ENCODE data around the gene LYZL1.
"Not testable (repeated sequence)": the region's sequence is repeated elsewhere in the genome, so short reads cannot be mapped to it uniquely, and the experiment has no call there.

LYZL1 gene

GRCh38 chr10:29266641-29267040 is 22.2 kb upstream of the LYZL1 start:
- no peak for DNase-seq (ENCODE audit: insufficient read length)
- no peak for FAIRE-seq
- TF ChIP-seq TAF1 (IDR thresholded peaks at IDR 0.05; ENCODE audit: borderline replicate concordance, low read depth, low read length): no peak
- TF ChIP-seq POLR2A (IDR thresholded peaks at IDR 0.05; ENCODE audit: low read depth, low read length): no peak
- TF ChIP-seq POLR2AphosphoS5 (IDR thresholded peaks at IDR 0.05; ENCODE audit: low read depth, low read length): no peak

DNA sequence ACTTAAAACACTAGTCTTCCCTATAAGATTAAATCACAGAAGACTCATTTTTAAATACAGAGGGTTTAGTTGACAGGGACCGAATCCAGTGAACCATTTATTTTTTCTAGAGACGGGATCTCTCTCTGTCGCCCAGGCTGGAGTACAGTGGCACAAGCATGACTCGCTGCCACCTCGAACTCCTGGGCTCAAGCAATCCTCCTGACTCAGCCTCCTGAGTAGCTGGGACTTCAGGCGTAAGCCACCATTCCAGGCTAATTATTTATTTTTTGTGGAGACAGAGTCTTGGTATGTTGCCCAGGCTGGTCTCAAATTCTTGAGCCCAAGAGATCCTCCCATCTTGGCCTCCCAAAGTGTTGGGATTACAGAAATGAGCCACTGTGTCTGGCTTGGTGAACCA is 20.9 kb upstream of the LYZL1 start:
- no peak for FAIRE-seq
- DNase-seq (ENCODE audit: insufficient read length): no peak
- no peak for TF ChIP-seq POLR2AphosphoS5 (IDR thresholded peaks at IDR 0.05; ENCODE audit: low read depth, low read length)
- no peak for TF ChIP-seq POLR2A (IDR thresholded peaks at IDR 0.05; ENCODE audit: low read depth, low read length)
- TF ChIP-seq TAF1 (IDR thresholded peaks at IDR 0.05; ENCODE audit: borderline replicate concordance, low read depth, low read length): no peak

- TF ChIP-seq POLR2AphosphoS5 (IDR thresholded peaks at IDR 0.05; ENCODE audit: low read depth, low read length) (no peak), POLR2A (IDR thresholded peaks at IDR 0.05; ENCODE audit: low read depth, low read length) (no peak), TAF1 (IDR thresholded peaks at IDR 0.05; ENCODE audit: borderline replicate concordance, low read depth, low read length) (no peak)
- no peak for FAIRE-seq
Observed at GRCh38 chr10:29269486-29269885, 19.4 kb upstream of the LYZL1 start.

GRCh38 chr10:29270883-29271282 is 18.0 kb upstream of the LYZL1 start:
- TF ChIP-seq TAF1 (IDR thresholded peaks at IDR 0.05; ENCODE audit: borderline replicate concordance, low read depth, low read length): no peak
- TF ChIP-seq POLR2A (IDR thresholded peaks at IDR 0.05; ENCODE audit: low read depth, low read length): no peak
- no peak for TF ChIP-seq POLR2AphosphoS5 (IDR thresholded peaks at IDR 0.05; ENCODE audit: low read depth, low read length)
- FAIRE-seq (no peak), DNase-seq (ENCODE audit: insufficient read length) (no peak)

More at GRCh38 chr10:29269486-29269885, 19.4 kb upstream of the LYZL1 start:
- no peak for DNase-seq (ENCODE audit: insufficient read length)

- FAIRE-seq (no peak), DNase-seq (ENCODE audit: insufficient read length) (no peak)
- TF ChIP-seq POLR2A (IDR thresholded peaks at IDR 0.05; ENCODE audit: low read depth, low read length) (no peak), TAF1 (IDR thresholded peaks at IDR 0.05; ENCODE audit: borderline replicate concordance, low read depth, low read length) (no peak), POLR2AphosphoS5 (IDR thresholded peaks at IDR 0.05; ENCODE audit: low read depth, low read length) (no peak)
Observed at GRCh38 chr10:29271877-29272276, 17.0 kb upstream of the LYZL1 start.

DNA sequence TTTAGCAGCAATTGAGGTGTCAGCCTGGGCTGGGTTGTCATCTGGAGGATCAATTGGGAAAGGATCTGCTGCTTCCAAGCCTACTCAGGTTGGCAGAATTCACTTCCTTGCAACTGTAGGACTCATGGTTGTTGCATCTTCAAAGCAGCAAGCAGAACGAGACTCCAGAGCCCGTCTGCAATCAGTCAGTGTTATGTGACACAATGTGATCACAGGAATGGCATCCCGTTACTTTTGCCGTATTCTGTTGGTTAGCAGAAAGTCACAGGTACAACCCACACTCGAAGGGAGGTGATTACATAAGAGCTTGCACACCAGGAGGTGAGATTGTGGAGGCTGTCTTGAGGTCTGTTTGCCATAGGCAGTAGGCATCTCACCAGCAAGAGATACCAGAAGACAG is 15.4 kb upstream of the LYZL1 start:
- FAIRE-seq: no peak
- no peak for DNase-seq (ENCODE audit: insufficient read length)
- no peak for TF ChIP-seq POLR2A (IDR thresholded peaks at IDR 0.05; ENCODE audit: low read depth, low read length)
- no peak for TF ChIP-seq TAF1 (IDR thresholded peaks at IDR 0.05; ENCODE audit: borderline replicate concordance, low read depth, low read length)
- no peak for TF ChIP-seq POLR2AphosphoS5 (IDR thresholded peaks at IDR 0.05; ENCODE audit: low read depth, low read length)

- TF ChIP-seq POLR2AphosphoS5 (IDR thresholded peaks at IDR 0.05; ENCODE audit: low read depth, low read length) (no peak), POLR2A (IDR thresholded peaks at IDR 0.05; ENCODE audit: low read depth, low read length) (no peak), TAF1 (IDR thresholded peaks at IDR 0.05; ENCODE audit: borderline replicate concordance, low read depth, low read length) (no peak)
- DNase-seq (ENCODE audit: insufficient read length) (no peak), FAIRE-seq (no peak)
Observed at GRCh38 chr10:29276251-29276850, 12.5 kb upstream of the LYZL1 start.

- TF ChIP-seq TAF1 (IDR thresholded peaks at IDR 0.05; ENCODE audit: borderline replicate concordance, low read depth, low read length): no peak
- no peak for TF ChIP-seq POLR2A (IDR thresholded peaks at IDR 0.05; ENCODE audit: low read depth, low read length)
- no peak for TF ChIP-seq POLR2AphosphoS5 (IDR thresholded peaks at IDR 0.05; ENCODE audit: low read depth, low read length)
- no peak for DNase-seq (ENCODE audit: insufficient read length)
- no peak for FAIRE-seq
Observed at GRCh38 chr10:29277296-29277695, 11.6 kb upstream of the LYZL1 start.

GRCh38 chr10:29279779-29280487 is 8.9 kb upstream of the LYZL1 start:
- FAIRE-seq (no peak), DNase-seq (ENCODE audit: insufficient read length) (no peak)
- no peak for TF ChIP-seq TAF1 (IDR thresholded peaks at IDR 0.05; ENCODE audit: borderline replicate concordance, low read depth, low read length)
- TF ChIP-seq POLR2A (IDR thresholded peaks at IDR 0.05; ENCODE audit: low read depth, low read length): no peak
- TF ChIP-seq POLR2AphosphoS5 (IDR thresholded peaks at IDR 0.05; ENCODE audit: low read depth, low read length): no peak

GRCh38 chr10:29280488-29280840 is 8.4 kb upstream of the LYZL1 start:
- FAIRE-seq (no peak), DNase-seq (ENCODE audit: insufficient read length) (no peak)
- TF ChIP-seq POLR2AphosphoS5 (IDR thresholded peaks at IDR 0.05; ENCODE audit: low read depth, low read length) (no peak), POLR2A (IDR thresholded peaks at IDR 0.05; ENCODE audit: low read depth, low read length) (no peak), TAF1 (IDR thresholded peaks at IDR 0.05; ENCODE audit: borderline replicate concordance, low read depth, low read length) (no peak)

DNA sequence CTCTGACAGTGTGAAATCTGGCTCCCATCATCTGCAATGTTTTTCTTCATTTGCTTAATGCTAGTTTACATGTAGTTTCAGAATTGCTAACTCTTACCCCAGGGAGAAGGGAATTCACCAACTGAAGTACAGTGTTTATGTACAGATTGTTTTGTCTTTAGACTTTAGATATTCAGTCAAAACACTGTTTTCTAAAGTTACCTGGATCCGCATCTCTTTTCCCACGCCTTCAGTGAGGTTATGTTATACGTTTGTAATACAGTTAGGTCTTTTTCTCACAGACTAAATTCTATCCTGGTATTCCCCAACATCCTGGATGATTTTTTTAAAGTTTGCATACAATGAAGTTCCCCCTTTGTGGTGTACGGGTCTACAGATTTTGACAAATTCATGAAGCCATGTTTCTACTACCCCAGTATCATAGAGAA is 3.2 kb upstream of the LYZL1 start:
- no peak for DNase-seq (ENCODE audit: insufficient read length)
- TF ChIP-seq TAF1 (IDR thresholded peaks at IDR 0.05; ENCODE audit: borderline replicate concordance, low read depth, low read length) (no peak), POLR2A (IDR thresholded peaks at IDR 0.05; ENCODE audit: low read depth, low read length) (no peak), POLR2AphosphoS5 (IDR thresholded peaks at IDR 0.05; ENCODE audit: low read depth, low read length) (no peak)
- FAIRE-seq: peak; percentile 17

- TF ChIP-seq TAF1 (IDR thresholded peaks at IDR 0.05; ENCODE audit: borderline replicate concordance, low read depth, low read length): no peak
- no peak for TF ChIP-seq POLR2AphosphoS5 (IDR thresholded peaks at IDR 0.05; ENCODE audit: low read depth, low read length)
- no peak for TF ChIP-seq POLR2A (IDR thresholded peaks at IDR 0.05; ENCODE audit: low read depth, low read length)
- DNase-seq (ENCODE audit: insufficient read length): no peak
- no peak for FAIRE-seq
Observed at GRCh38 chr10:29287635-29288034, 1.2 kb upstream of the LYZL1 start.

GRCh38 chr10:29291561-29291960 is 2.7 kb downstream of the LYZL1 start:
- not testable (repeated sequence) for DNase-seq (ENCODE audit: insufficient read length); FAIRE-seq

GRCh38 chr10:29292406-29292805 is 3.5 kb downstream of the LYZL1 start:
- not testable (repeated sequence) for DNase-seq (ENCODE audit: insufficient read length); FAIRE-seq
